GM23338 (cell line): ENCODE measurements around the gene PRM1. TPM values are rescaled to one million over a fixed set of nuclear protein-coding genes. Genes with fewer than 3 reads are reported as not detected.

Experiments
- ATAC-seq: fragments of 200-7000 bp; cut with Tn5 transposase; 3 replicates; pipeline ENCODE4 v1.9.1; 2020
- DNase-seq: peaks from one replicate; pipeline ENCODE4 v3.0.0-alpha.2; 2015; ENCODE audit warnings: low spot score
- H2AFZ ChIP-seq: fragments of 200-600 bp; sonication (generic); 2 replicates; pipeline ENCODE4 v1.8.0; 2016; ENCODE audit warnings: antibody characterized with exemption, mild to moderate bottlenecking, moderate library complexity
- H3F3A ChIP-seq: fragments of 200-600 bp; sonication (generic); replicated peaks from 2 replicates; pipeline ENCODE4 v1.8.0; 2017; ENCODE audit warnings: antibody characterized with exemption, mixed run types, low read depth
- H3K27ac ChIP-seq: fragments of 200-600 bp; sonication (generic); 2 replicates; pipeline ENCODE4 v1.6.1; 2016; ENCODE audit warnings: low read depth
- H3K27me3 ChIP-seq: fragments of 200-600 bp; sonication (generic); 2 replicates; pipeline ENCODE4 v1.8.0; 2016; ENCODE audit warnings: mild to moderate bottlenecking, mixed run types, moderate library complexity; ENCODE audit not compliant: insufficient read depth
- H3K36me3 ChIP-seq: fragments of 200-600 bp; sonication (generic); 2 replicates; pipeline ENCODE4 v1.8.0; 2016; ENCODE audit warnings: mild to moderate bottlenecking; ENCODE audit not compliant: insufficient read depth
- H3K4me1 ChIP-seq: fragments of 200-600 bp; sonication (generic); 2 replicates; pipeline ENCODE4 v1.8.0; 2016; ENCODE audit warnings: mild to moderate bottlenecking, moderate library complexity; ENCODE audit not compliant: insufficient read depth
- H3K4me2 ChIP-seq: fragments of 200-600 bp; sonication (generic); 2 replicates; pipeline ENCODE4 v1.7.1; 2017; ENCODE audit warnings: mixed run types
- H3K4me3 ChIP-seq: fragments of 200-600 bp; sonication (generic); 2 replicates; pipeline ENCODE4 v1.6.1; 2016; ENCODE audit warnings: mixed run types
- H3K79me2 ChIP-seq: fragments of 200-600 bp; sonication (generic); replicated peaks from 2 replicates; pipeline ENCODE4 v1.8.0; 2017; ENCODE audit warnings: mild to moderate bottlenecking; ENCODE audit not compliant: insufficient read depth
- H3K9me2 ChIP-seq: fragments of 200-600 bp; sonication (generic); 2 replicates; pipeline ENCODE4 v1.8.0; 2017; ENCODE audit not compliant: insufficient read depth
- H4K20me1 ChIP-seq: fragments of 200-600 bp; sonication (generic); replicated peaks from 2 replicates; pipeline ENCODE4 v1.8.0; 2017; ENCODE audit warnings: mild to moderate bottlenecking; ENCODE audit not compliant: insufficient read depth
- H3K27ac Mint-ChIP-seq: 2 replicates; pipeline ENCODE4 v1.8.0; 2020; ENCODE audit warnings: inconsistent platforms, mild to moderate bottlenecking, moderate library complexity, mixed read lengths
- H3K27me3 Mint-ChIP-seq: 3 replicates; pipeline ENCODE4 v1.8.0; 2022; ENCODE audit warnings: low read depth, mild to moderate bottlenecking, moderate library complexity, mixed read lengths, inconsistent platforms; ENCODE audit not compliant: insufficient read depth, poor library complexity
- H3K36me3 Mint-ChIP-seq: 3 replicates; pipeline ENCODE4 v1.8.0; 2021; ENCODE audit warnings: low read depth, mild to moderate bottlenecking, inconsistent platforms, moderate library complexity, mixed read lengths
- H3K4me1 Mint-ChIP-seq: 3 replicates; pipeline ENCODE4 v1.8.0; 2020; ENCODE audit warnings: mild to moderate bottlenecking, inconsistent platforms, mixed read lengths
- H3K4me3 Mint-ChIP-seq: 3 replicates; pipeline ENCODE4 v1.8.0; 2021; ENCODE audit warnings: moderate library complexity, mild to moderate bottlenecking, inconsistent platforms, mixed read lengths
- H3K9me3 Mint-ChIP-seq: 3 replicates; pipeline ENCODE4 v1.8.0; 2020; ENCODE audit warnings: moderate library complexity, mild to moderate bottlenecking, inconsistent platforms, mixed read lengths
- CREB1 ChIP-seq: fragments of 250-450 bp; sonication (Bioruptor Pico); IDR thresholded peaks from 2 replicates; pipeline ENCODE4 v1.5.0; 2020; ENCODE audit warnings: low read depth, mild to moderate bottlenecking, moderate library complexity
- ETS1 ChIP-seq: IDR thresholded peaks from 2 replicates; pipeline ENCODE4 v1.6.1; 2016; ENCODE audit warnings: antibody characterized with exemption
- EZH2phosphoT487 ChIP-seq: fragments of 200-600 bp; sonication (generic); IDR thresholded peaks from one replicate; pipeline ENCODE4 v1.8.1; 2018; ENCODE audit warnings: antibody characterized with exemption; ENCODE audit not compliant: unreplicated experiment
- NANOG ChIP-seq: IDR thresholded peaks from 2 replicates; pipeline ENCODE4 v1.6.1; 2016; ENCODE audit warnings: antibody characterized with exemption, borderline replicate concordance
- POLR2AphosphoS5 ChIP-seq: IDR thresholded peaks from 2 replicates; pipeline ENCODE4 v1.6.1; 2016; ENCODE audit warnings: antibody characterized with exemption, low read depth
- REST ChIP-seq: IDR thresholded peaks from one replicate; pipeline ENCODE4 v1.6.1; 2018; ENCODE audit warnings: antibody characterized with exemption; ENCODE audit not compliant: unreplicated experiment
- STAT1 ChIP-seq: IDR thresholded peaks from one replicate; pipeline ENCODE4 v1.6.1; 2016; ENCODE audit warnings: antibody characterized with exemption; ENCODE audit not compliant: unreplicated experiment
- ZNF114 ChIP-seq: fragments of 250-450 bp; sonication (Bioruptor Pico); IDR thresholded peaks from 2 replicates; pipeline ENCODE4 v1.5.0; 2020; ENCODE audit warnings: mild to moderate bottlenecking, moderate library complexity
- ZNF331 ChIP-seq: fragments of 250-450 bp; sonication (Bioruptor Pico); IDR thresholded peaks from 2 replicates; pipeline ENCODE4 v1.5.0; 2020; ENCODE audit warnings: low read depth, mild to moderate bottlenecking, moderate library complexity
- polyA plus RNA-seq: library from polyadenylated mRNA; unstranded; fragments of >200 nt; fragmentation: Nextera tagmentation; extraction: Ambion mirVana; gene quantifications from 2 replicates; pipeline ENCODE4 v1.2.1, GENCODE V29; 2016
- total RNA-seq: library from RNA; depleted of rRNA; stranded (reverse); fragments of >200 nt; shearing (Covaris generic); gene quantifications from 2 replicates; pipeline ENCODE4 v1.2.3, GENCODE V29; 2014
- TF ChIP-seq, protein P1 (sequence below): fragments of 250-450 bp; sonication (Bioruptor Pico); IDR thresholded peaks from 2 replicates; pipeline ENCODE4 v1.5.0; 2020; ENCODE audit warnings: mild to moderate bottlenecking, moderate library complexity

PRM1 gene
- total and polyA plus RNA-seq, 2 experiments from 2014 or later, result 1.2 TPM; not detected in 1

DNA sequence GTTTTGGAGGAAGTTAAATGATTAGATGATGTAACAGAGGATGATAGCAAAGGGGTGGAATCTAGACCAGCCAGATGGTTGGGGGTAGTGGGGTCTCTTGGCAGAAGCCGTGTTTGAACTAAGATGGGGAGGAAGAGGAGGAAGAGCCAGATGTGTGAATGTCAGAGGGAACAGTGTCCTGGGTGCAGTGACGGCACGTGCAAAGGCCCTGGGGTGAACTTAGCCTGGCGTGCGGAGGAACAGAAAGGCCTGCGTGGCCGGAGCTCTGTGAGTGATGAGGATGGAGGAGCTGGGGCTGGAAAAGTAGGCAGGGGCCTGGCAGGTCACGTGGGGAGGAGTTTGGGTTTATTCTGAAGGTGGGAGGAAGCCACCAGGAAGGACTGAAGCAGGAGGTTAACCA is 37.7 kb upstream of the PRM1 start:
- Histone ChIP-seq H3K27ac (0 out of 2 replicates have a peak overlapping the region, but pooled peaks have one; percentile 55), H3K4me1 (peaks cover 43% of the 10 kb centered on the region), H3K27me3 (no peaks in the 10 kb centered on the region), H3K36me3 (no peaks in the 10 kb centered on the region), H3F3A (peaks cover 43% of the 10 kb centered on the region), H3K79me2 (peaks cover 8% of the 10 kb centered on the region; the same call in 1 of the 2 replicates), H3K4me2 (no peak overlapping the region), H3K4me3 (no peak overlapping the region), H4K20me1 (no peaks in the 10 kb centered on the region), H3K9me2 (no peaks in the 10 kb centered on the region), H2AFZ (no peak overlapping the region)
- peaks cover 20% of the 10 kb centered on the region for H3K27me3 Mint-ChIP-seq
- no peak for ATAC-seq
- no peaks in the 10 kb centered on the region for H3K9me3 Mint-ChIP-seq
- no peak overlapping the region for H3K27ac Mint-ChIP-seq
- peaks cover 16% of the 10 kb centered on the region for H3K36me3 Mint-ChIP-seq
- no peak overlapping the region for H3K4me3 Mint-ChIP-seq
- TF ChIP-seq ZNF331 (CRISPR knock-in tag), result no peak
- TF ChIP-seq POLR2AphosphoS5, result no peak
- TF ChIP-seq CREB1 (CRISPR knock-in tag), result no peak
- no peak for DNase-seq
- H3K4me1 Mint-ChIP-seq, result peaks cover 34% of the 10 kb centered on the region

DNA sequence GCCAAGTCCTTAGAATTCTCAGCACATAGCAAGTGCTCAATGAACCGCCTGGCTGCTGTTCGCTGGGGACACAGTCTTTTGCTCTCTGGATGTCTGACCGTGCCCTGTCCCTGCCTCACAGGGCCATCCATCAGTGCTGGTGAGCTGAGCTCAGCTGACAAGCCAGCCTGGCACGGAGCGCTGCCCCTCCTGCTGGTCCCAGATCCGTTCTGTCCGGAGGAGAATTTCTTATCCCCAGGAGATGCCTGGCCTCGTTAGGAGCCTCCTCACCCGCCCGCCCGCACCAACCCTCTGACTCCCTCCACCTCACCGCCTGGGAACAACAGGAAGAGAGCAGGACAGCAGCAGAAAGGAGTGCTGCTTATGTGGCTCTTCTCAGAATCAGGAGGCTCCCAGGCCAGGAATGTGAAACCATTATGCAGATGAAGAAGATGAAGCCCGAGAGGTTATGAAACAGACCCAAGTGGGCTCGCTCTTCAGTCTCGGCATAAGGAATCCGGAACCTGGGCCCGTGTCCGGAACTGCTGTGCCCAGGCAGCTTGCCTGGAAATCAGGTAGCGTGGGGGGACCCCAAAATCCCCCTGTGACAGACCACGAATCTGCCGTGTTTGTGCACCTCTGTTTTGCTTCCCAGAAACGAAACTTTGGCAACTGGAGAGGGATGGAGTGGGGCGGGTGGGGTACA is 35.3 kb upstream of the PRM1 start:
- H3K4me3 ChIP-seq, result peak overlapping the region; percentile 44
- H3K4me1 ChIP-seq, result peaks cover 59% of the 10 kb centered on the region
- no peaks in the 10 kb centered on the region for H3K36me3 ChIP-seq
- peaks cover 20% of the 10 kb centered on the region for H3K27me3 Mint-ChIP-seq
- H3K27ac ChIP-seq, result peak overlapping the region; percentile 100
- no peaks in the 10 kb centered on the region for H3K27me3 ChIP-seq
- ATAC-seq (peak; percentile 58), DNase-seq (peak; percentile 90)
- H3K36me3 Mint-ChIP-seq, result peaks cover 16% of the 10 kb centered on the region
- peaks cover 47% of the 10 kb centered on the region for H3F3A ChIP-seq
- H3K27ac Mint-ChIP-seq, result peak overlapping the region; percentile 97
- no peaks in the 10 kb centered on the region for H3K9me2 ChIP-seq
- H4K20me1 ChIP-seq, result no peaks in the 10 kb centered on the region
- peaks cover 46% of the 10 kb centered on the region for H3K4me1 Mint-ChIP-seq
- H3K79me2 ChIP-seq, result peaks cover 8% of the 10 kb centered on the region; the same call in 1 of the 2 replicates
- H2AFZ ChIP-seq, result no peak overlapping the region
- H3K4me3 Mint-ChIP-seq, result peak overlapping the region; percentile 62
- no peaks in the 10 kb centered on the region for H3K9me3 Mint-ChIP-seq
- peak overlapping the region; percentile 71 for H3K4me2 ChIP-seq
- TF ChIP-seq EZH2phosphoT487, result no peak
- TF ChIP-seq STAT1, result no peak
- TF ChIP-seq CREB1 (CRISPR knock-in tag), result no peak
- TF ChIP-seq ZNF331 (CRISPR knock-in tag), result no peak
- TF ChIP-seq ETS1, result peak; percentile 18; the same call in 1 of the 2 replicates
- TF ChIP-seq REST, result no peak
- no peak for TF ChIP-seq NANOG
- TF ChIP-seq, protein P1, sequence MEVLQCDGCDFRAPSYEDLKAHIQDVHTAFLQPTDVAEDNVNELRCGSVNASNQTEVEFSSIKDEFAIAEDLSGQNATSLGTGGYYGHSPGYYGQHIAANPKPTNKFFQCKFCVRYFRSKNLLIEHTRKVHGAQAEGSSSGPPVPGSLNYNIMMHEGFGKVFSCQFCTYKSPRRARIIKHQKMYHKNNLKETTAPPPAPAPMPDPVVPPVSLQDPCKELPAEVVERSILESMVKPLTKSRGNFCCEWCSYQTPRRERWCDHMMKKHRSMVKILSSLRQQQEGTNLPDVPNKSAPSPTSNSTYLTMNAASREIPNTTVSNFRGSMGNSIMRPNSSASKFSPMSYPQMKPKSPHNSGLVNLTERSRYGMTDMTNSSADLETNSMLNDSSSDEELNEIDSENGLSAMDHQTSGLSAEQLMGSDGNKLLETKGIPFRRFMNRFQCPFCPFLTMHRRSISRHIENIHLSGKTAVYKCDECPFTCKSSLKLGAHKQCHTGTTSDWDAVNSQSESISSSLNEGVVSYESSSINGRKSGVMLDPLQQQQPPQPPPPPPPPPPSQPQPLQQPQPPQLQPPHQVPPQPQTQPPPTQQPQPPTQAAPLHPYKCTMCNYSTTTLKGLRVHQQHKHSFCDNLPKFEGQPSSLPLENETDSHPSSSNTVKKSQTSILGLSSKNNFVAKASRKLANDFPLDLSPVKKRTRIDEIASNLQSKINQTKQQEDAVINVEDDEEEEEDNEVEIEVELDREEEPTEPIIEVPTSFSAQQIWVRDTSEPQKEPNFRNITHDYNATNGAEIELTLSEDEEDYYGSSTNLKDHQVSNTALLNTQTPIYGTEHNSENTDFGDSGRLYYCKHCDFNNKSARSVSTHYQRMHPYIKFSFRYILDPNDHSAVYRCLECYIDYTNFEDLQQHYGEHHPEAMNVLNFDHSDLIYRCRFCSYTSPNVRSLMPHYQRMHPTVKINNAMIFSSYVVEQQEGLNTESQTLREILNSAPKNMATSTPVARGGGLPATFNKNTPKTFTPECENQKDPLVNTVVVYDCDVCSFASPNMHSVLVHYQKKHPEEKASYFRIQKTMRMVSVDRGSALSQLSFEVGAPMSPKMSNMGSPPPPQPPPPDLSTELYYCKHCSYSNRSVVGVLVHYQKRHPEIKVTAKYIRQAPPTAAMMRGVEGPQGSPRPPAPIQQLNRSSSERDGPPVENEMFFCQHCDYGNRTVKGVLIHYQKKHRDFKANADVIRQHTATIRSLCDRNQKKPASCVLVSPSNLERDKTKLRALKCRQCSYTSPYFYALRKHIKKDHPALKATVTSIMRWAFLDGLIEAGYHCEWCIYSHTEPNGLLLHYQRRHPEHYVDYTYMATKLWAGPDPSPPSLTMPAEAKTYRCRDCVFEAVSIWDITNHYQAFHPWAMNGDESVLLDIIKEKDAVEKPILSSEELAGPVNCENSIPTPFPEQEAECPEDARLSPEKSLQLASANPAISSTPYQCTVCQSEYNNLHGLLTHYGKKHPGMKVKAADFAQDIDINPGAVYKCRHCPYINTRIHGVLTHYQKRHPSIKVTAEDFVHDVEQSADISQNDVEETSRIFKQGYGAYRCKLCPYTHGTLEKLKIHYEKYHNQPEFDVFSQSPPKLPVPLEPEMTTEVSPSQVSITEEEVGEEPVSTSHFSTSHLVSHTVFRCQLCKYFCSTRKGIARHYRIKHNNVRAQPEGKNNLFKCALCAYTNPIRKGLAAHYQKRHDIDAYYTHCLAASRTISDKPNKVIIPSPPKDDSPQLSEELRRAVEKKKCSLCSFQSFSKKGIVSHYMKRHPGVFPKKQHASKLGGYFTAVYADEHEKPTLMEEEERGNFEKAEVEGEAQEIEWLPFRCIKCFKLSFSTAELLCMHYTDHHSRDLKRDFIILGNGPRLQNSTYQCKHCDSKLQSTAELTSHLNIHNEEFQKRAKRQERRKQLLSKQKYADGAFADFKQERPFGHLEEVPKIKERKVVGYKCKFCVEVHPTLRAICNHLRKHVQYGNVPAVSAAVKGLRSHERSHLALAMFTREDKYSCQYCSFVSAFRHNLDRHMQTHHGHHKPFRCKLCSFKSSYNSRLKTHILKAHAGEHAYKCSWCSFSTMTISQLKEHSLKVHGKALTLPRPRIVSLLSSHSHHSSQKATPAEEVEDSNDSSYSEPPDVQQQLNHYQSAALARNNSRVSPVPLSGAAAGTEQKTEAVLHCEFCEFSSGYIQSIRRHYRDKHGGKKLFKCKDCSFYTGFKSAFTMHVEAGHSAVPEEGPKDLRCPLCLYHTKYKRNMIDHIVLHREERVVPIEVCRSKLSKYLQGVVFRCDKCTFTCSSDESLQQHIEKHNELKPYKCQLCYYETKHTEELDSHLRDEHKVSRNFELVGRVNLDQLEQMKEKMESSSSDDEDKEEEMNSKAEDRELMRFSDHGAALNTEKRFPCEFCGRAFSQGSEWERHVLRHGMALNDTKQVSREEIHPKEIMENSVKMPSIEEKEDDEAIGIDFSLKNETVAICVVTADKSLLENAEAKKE (CRISPR knock-in tag), result peak; percentile 34; the same call in 1 of the 2 replicates
- peak; percentile 54 for TF ChIP-seq POLR2AphosphoS5
- TF ChIP-seq ZNF114 (CRISPR knock-in tag), result no peak
